Activated naive CD4-positive, alpha-beta T cell treated with anti-CD3 and anti-CD28 coated beads, Interleukin-2, amount 50 U/mL, for 16 hours (primary cell): Measurements from ENCODE around the gene PKN1.
"Not testable (repeated sequence)": the region's sequence is repeated elsewhere in the genome, so short reads cannot be mapped to it uniquely, and the experiment has no call there.

Experiments
- DNase-seq: peaks from one replicate; pipeline ENCODE4 v3.0.0-alpha.2; 2020

PKN1 gene

DNA sequence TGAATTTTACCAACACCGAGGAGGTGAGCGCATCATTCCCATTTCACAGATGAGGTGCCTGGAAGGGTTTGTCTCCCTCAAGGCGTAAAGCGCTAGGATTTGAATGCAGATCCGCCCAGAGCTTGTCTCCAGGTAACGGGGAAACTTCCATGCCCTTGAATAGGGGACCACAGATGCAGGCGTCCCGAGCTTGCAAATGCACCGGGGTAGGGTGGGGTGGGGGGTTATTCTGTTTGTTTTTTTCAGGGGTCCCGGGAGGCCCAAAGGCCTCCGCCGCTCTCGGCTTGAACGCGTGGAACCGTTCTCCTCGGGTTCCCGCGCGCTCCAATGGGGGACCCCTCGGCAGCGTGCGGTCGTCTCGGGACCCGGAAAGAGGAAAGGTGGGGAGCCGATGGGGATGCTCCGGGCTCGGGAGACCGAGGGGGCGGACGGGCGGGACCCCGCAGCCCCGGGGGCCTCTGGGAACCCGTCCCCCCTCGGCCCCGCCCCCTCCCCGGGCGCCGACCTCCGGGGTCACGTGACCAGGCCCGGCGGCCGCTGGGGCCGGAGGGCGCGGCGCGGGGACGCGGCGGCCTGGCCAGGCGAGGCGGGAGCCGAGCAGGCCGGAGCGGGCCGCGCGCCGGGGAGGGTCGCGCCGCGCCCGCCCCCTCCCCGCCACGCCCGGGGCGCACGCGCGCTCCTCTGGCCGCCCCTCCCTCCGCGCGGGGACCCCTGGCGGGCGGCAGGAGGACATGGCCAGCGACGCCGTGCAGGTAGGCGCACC, at the start of gene PKN1:
Gene PKN1, plus strand, starts transcription at position 516 of the 763 bp plus-strand sequence. Its CDS starts 216 bp downstream, at position 732.
- peak; percentile 66 for DNase-seq

DNA sequence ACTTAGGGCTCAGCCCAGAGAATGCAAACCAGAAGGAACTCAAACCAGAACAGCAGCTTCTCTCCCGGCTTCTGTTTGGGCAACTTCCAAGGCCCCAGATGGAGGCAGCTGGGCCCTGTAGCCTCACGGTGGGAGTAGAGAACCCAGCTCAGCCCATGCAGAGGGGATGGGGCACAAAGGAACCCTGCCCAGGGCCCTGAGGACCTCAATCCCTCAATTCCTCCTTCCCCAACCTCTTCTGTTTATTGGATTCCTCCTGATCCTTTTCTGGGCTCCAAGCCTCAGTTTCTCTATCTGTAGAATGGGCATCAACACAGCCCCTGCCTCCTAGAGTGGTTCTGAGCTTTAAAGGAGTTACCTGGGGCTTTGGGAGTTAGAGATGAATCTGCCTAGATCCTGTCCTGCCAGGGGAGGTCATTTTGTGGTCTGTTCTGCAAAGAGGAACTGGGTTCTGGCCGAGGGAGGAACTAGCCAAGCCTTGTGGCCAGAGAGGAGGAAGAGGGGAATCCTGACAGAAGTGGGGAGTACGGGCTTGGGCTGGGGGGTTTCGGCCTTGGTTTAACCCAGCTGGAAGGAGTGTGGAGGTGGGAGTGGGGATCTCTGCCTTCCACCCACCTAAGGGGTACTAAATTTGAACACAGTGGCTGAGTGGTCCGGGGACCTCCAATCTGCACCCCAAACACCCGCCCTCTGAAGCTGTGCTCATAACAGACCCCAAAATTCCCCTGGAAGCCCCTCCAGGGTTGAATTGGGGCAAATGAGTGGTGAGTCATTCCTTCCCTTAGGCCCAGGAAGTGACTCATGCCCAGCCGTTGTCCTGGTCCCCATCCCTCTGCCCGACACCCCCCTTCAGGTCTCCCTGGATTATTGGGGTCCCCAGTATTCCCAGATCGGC, 49.2 kb upstream of the PKN1 start:
- peak; percentile 45 for DNase-seq

DNA sequence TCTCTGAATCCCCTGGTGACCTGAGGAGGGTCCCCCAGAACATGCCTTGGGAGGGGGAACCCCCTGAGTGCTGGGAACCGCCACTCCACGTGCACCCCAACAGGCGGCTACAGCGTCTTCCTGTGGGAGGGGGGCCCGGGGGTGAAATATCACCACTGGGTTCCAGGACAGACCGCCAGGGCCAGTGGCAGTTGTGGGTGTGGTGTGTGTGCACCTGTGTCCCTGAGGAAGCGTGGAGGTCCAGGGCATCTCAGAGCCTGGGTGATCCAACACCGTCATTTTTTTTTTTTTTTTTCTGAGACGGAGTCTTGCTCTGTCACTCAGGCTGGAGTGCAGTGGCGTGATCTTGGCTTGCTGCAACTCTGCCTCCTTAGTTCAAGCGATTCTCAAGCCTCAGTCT, 47.6 kb upstream of the PKN1 start:
- no peak for DNase-seq

DNA sequence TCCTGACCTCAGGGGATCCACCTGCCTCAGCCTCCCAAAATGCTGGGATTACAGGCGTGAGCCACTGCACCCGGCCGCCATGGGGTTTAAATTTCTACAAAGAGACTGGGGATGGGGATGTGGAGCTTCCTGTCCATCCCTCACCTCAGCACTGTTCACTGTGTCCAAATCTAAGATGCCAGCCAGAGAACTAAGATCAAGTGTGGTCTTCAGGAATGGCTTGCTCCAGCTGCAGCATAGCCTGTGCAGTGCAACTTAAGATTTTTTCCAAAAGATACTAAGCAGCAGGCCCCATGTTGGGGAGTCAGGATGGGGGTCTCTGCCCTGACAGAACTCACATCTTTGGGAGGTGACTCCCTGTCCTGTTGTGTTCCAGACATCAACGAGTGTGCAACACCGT, 42.6 kb upstream of the PKN1 start:
- no peak for DNase-seq

DNA sequence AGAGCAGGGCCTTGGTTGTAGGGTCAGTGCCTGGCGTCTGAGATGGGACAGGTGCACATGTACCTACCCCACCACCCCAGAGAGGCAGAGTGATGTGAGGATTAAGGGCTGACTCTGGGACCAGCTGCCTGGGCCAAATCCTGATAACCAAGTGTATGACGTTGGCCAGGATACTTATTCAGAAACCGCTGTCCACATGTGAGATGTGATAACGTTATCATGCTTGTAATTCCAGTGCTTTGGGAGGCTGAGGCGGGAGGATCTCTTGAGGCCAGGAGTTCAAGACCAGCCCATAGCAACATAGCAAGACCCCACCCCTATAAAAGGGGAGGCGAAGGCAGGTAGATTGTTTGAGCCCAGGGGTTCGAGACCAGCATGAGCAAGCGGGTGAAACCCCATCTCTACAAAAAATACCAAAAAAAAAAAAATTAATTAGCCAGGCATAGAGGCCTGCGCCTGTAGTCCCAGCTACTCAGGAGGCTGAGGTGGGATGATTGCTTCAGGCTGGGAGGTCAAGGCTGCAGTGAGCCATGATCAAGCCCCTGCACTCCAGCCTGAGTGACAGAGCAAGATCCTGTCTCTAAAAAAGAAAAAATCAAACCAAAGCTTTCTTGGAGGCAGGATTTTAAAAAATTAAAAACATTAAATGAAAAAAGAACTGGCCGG, 41.8 kb upstream of the PKN1 start:
- DNase-seq, result no peak

DNA sequence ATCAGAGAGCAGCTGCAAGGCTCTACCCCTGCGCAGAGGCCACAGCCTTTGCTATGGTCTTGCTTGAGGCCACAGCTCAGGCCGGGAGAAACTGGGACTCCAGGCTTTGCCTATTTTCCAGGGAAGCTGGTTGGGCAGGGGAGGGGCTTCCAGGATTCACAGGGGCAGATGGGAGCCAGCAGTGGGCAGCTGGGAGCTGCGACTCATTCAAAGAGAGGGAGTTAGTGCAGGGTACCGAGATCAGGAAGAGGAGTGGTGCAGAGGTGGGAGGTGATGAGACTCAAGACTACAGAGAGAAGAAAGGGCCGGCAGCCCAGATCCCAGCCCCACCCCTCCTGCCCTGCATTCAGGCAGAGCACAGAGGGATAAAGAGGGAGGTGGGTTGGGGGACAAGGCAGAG, 39.8 kb upstream of the PKN1 start:
- no peak for DNase-seq

DNA sequence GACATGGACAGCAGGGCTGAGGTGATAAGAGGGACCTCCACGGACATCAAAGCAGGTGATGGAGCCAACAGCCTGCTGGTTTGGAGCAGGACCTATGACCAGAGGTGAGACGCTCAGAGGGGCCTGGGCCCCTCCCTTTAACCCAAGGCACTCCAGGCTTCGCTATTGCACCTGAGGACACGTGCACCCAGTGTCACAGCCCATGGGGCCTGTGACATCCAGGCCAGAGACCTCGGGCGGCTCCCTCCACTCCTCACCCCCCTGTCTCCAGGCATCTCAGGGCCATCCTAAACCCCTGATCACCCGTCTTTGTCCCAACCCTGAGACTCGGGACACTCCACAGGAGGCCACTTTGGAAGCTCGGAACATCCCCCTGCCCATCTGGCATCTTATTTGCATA, 38.9 kb upstream of the PKN1 start:
- DNase-seq, result no peak

DNA sequence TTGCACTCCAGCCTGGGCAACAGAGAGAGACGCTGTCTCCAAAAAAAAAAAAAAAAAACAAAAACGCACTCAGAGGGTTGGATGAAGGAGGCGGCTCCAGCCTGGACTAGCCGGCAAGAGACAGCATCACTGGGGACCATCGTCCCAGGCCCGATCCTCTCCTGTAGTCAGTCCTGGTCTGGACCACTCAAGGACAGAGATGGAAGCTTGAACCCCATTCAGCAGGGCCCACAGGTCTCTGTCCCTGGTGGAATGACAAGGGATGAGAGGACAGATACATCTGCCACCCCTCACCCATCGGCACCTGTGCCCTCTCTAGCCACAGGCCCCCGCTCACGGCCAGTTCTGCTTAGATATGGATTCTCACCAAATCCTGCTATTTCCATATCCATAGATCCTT, 37.8 kb upstream of the PKN1 start:
- DNase-seq, result no peak

DNA sequence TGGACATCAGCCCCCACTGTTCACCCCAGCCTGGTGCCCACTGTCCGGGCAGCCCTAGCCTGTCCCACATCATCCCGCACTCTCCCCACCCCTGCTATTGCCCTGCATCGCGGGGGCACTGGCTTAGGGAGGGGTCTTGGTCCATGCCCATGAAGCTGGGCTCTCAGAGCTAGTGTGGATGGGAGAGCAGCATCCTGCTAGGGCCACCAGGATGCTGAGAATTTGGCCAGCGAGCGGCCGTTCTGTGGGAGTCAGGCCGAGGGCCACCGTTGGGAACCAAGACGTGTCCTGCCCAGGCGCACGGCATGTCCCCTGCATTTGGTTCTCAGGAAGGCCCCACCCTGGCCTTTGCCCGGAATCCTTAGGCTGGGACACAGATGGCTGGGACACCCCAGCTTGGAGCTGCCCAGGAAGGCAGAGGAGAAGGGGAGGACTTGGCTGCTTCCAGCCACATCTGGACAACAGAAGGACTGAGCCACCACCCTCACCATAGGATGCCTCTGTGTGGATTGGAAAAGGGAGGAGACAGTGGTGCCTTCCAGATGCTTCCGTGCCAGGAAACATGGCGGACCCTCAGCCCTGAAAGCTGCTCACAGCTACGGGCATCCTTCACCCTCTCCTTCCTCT, 37.3 kb upstream of the PKN1 start:
- DNase-seq, result no peak

DNA sequence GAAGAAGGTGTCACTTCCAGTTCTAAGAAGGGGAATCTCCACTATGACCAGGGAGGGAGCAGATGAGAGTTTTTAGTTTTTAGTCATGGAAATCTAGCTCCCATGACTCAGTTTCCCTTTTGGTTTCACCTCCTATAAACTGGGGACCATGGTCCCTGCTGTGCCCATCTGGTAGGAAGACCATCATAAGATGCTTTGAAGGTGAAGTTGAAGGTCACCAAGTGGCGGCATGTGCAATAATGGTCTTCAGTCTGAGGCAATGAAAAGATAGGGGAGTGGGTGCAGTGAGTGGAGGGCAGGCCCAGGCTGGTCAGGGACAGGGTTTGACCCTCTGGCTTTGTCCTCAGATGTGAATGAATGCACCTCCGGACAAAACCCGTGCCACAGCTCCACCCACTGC, 36.4 kb upstream of the PKN1 start:
- DNase-seq, result not testable (repeated sequence)

DNA sequence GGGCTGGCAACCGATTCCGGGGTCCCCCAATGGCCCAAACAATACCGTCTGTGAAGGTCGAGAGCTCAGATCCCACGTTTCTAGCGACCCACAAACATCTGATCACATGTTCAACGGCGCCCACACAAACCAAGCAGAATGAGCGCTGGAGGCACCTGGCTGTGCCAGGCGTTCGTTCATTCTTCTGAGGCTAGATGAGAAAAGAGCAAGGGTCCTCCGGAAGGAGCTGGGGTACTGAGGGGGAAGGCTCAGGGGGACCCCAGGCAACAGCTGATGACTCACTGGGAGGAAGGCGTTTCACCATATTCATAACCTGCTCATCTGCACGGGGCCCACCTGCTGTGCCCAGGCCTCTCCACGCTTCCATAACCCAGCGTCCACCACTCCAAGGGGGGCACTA, 35.9 kb upstream of the PKN1 start:
- not testable (repeated sequence) for DNase-seq

DNA sequence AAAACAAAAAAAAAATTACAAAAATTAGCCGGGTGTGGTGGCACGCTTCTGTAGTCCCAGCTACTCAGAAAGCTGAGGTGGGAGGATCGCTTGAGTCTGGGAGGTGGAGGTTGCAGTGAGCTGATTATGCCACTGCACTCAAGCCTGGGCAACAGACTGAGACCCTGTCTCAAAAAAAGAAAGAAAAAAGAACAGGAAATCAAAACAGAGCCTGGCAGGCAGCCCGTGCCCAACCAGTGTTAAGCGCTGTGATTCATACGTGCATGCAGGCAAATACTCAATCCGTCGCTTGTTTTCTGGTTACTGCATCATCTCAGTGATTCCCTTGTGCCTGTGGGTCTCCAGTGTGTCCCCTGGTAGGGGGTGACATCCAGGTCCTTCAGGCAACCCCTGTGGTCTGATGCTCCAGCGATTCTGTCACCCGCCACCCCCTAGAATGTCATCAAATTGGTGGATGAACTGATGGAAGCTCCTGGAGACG, 32.1 kb upstream of the PKN1 start:
- no peak for DNase-seq

DNA sequence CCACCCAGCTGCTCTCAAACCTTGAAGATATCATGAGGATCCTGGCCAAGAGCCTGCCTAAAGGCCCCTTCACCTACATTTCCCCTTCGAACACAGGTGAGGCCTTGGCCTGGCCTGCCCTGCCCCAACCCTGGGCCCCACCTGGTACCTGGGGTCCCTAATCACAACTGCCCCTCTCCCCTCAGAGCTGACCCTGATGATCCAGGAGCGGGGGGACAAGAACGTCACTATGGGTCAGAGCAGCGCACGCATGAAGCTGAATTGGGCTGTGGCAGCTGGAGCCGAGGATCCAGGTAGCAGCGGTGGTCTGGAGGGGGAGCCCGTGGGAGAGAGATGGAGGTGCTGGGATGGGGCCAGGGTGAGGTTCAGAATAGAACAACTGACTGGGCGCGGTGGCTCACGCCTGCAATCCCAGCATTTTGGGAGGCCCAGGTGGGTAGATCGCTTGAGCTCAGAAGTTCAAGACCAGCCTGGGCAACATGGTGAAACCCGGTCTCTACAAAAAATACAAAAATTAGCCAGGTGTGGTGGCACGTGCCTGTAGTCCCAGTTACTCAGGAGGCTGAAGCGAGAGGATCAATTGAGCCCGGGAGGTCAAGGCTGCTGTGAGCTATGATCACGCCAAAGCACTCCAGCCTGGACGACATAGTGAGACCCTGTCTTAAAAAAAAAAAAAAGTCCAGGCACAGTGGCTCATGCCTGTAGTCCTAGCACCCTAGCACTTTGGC, 31.5 kb upstream of the PKN1 start:
- no peak for DNase-seq

DNA sequence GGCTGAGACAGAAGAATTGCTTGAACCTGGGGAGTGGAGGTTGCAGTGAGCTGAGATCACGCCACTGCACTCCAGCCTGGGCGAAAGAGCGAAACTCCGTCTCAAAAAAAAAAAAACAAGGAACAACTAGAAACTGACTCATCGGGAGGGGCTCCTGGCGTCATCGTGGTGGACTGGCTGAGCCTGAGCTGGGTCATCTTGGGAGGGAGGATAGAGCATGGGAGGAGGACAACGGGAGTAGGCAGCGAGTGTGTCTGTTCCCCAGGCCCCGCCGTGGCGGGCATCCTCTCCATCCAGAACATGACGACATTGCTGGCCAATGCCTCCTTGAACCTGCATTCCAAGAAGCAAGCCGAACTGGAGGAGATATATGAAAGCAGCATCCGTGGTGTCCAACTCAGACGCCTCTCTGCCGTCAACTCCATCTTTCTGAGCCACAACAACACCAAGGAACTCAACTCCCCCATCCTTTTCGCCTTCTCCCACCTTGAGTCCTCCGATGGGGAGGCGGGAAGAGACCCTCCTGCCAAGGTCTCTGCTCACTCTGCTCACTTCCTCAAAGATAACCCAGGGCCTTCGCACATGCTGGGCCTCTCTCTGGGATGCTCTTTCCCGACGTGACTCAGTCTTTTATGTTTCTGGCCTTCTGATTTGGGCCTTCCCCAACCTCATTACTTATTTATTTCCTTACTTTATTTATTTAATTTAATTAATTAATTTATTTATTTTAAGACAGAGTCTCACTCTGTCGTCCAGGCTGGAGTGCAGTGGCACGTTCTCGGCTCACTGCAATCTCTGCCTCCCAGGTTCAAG, 30.6 kb upstream of the PKN1 start:
- no peak for DNase-seq

DNA sequence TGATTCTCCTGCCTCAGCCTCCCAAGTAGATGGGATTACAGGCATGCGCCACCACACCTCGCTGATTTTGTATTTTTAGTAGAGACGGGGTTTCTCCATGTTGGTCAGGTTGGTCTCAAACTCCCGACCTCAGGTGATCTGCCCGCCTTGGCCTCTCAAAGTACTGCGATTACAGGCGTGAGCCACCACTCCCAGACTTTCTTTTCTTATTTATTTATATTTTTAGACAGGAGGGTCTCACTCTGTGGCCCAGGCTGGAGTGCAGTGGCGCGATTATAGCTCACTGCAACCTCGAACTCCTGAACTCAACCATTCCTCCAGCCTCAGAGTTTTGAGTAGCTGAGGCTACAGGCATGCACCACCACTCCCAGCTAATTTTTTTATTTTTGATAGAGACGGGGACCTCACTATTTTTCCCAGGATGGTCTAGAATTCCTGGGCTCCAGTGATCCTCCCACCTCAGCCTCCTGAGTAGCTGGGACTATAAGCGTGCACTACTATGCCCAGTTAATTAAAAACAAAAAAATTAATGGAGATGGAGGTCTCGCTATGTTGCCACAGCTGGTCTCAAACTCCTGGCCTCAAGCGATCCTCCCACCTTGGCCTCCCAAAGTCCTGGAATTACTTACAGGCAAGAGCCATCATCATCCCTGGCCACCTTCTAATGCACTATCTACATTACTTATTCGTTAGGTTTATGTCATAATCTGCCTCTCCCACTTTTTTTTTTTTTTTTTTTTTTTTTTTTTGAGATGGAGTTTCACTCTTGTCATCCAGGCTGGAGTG, 29.8 kb upstream of the PKN1 start:
- DNase-seq, result not testable (repeated sequence)

DNA sequence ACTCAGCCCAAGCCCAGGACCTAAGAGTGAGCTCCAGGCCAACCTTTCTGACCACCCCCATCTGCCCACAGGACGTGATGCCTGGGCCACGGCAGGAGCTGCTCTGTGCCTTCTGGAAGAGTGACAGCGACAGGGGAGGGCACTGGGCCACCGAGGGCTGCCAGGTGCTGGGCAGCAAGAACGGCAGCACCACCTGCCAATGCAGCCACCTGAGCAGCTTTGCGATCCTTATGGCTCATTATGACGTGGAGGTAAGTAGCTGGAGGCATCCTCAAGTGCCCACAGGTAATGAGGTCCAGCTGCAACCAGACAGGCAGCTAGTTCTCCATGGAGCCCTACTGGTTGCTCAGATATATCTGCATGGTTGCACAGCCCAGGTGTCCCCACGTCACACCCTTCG, 28.8 kb upstream of the PKN1 start:
- DNase-seq, result no peak

DNA sequence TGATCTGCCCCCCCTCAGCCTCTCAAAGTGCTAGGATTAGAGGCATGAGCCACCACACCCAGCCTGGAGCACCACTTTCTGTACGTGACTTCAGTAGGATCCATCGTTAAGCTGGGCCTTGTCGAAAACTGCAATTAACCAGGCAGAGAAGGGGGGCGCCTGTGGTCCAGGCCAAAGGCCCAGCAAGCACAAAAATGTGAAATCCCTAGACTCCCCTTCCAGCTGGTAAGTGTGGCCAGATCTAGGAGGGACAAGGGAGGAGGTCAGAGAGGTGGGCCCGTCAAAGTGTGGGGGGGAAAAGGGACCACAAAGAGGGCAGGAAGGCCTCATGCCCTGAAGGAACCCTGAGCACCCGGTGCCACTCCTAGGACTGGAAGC, 27.7 kb upstream of the PKN1 start:
- no peak for DNase-seq

DNA sequence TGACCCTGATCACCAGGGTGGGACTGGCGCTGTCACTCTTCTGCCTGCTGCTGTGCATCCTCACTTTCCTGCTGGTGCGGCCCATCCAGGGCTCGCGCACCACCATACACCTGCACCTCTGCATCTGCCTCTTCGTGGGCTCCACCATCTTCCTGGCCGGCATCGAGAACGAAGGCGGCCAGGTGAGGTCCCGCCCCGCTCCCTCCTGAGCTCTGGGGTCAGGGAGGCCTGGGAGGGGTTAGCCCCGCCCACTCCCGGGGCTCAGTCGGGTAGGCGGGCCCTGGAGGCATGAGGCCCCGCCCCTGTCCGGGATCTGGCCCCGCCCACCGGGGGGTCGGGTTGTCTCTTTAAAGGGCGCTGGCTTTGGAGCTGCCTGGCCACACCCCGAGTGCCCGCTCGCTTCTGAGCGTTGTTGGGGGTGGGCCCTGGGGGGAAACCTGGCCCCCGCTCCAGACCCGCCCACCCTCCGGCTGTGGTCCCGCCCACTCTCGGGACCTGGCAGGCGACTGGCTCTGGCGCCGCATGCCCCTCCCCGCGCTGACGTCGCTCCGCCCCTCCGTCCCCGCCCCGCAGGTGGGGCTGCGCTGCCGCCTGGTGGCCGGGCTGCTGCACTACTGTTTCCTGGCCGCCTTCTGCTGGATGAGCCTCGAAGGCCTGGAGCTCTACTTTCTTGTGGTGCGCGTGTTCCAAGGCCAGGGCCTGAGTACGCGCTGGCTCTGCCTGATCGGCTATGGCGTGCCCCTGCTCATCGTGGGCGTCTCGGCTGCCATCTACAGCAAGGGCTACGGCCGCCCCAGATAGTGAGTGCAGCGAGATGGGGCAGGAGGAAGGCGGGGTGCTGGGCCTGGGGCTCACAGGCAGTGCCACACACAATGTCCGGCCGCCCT, 27.1 kb upstream of the PKN1 start:
- peak; percentile 89 for DNase-seq

DNA sequence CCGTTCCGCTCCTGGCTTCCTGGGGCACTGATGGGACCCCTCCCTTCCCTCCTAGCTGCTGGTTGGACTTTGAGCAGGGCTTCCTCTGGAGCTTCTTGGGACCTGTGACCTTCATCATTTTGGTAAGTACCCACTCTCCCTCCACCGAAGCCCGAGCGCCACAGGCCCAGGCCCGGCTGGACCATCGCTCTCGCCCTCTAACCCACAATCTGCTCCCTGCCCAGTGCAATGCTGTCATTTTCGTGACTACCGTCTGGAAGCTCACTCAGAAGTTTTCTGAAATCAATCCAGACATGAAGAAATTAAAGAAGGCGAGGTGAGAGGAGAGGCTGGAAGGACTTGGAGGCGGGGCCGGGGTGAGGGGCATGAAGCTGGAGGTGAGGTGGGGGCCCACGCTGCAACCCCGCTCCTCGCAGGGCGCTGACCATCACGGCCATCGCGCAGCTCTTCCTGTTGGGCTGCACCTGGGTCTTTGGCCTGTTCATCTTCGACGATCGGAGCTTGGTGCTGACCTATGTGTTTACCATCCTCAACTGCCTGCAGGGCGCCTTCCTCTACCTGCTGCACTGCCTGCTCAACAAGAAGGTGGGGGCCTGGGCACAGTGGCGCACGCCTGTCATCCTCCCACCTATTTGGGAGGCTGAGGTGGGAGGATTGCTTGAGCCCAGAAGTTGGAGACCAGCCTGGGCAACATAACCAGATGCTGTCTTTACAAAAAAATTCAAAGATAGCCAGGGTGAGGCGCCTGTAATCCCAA, 26.3 kb upstream of the PKN1 start:
- no peak for DNase-seq
